ENCODE results near the gene FIG4. TPM values are rescaled to one million over a fixed set of nuclear protein-coding genes. Genes with fewer than 3 reads are reported as not detected.
A peak's percentile ranks its signal among the peaks of the same experiment; 100 is the strongest.

The FIG4 gene
- total and polyA plus RNA-seq, 8 donors = 4.0 to 10.8 (median 6.1) TPM

DNA sequence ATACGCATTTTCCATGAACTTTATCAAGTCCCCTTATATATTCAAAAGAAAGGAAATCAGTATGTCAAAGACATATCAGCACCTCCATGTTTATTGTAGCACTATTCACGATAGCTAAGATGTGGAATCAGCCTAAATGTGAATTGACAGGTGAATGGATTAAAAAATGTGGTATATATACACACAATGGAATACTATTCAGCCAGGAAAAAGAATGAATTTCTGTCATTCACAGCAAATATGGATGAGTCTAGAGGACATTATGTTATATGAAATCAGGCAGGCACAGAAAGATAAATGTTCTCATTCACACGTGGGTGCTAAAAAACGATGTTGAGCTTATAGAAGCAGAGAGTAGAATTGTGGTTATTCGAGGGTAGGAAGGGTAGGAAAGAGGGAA, 5.3 kb downstream of the FIG4 start:
- H3K4me3 ChIP-seq = no peak overlapping the region
- FAIRE-seq (no peak), DNase-seq (no peak), ATAC-seq (no peak)
- TF ChIP-seq, protein P1, sequence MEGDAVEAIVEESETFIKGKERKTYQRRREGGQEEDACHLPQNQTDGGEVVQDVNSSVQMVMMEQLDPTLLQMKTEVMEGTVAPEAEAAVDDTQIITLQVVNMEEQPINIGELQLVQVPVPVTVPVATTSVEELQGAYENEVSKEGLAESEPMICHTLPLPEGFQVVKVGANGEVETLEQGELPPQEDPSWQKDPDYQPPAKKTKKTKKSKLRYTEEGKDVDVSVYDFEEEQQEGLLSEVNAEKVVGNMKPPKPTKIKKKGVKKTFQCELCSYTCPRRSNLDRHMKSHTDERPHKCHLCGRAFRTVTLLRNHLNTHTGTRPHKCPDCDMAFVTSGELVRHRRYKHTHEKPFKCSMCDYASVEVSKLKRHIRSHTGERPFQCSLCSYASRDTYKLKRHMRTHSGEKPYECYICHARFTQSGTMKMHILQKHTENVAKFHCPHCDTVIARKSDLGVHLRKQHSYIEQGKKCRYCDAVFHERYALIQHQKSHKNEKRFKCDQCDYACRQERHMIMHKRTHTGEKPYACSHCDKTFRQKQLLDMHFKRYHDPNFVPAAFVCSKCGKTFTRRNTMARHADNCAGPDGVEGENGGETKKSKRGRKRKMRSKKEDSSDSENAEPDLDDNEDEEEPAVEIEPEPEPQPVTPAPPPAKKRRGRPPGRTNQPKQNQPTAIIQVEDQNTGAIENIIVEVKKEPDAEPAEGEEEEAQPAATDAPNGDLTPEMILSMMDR (IDR thresholded peaks at IDR 0.05) = no peak
- H3K9me3 ChIP-seq = no peaks in the 10 kb centered on the region
- peaks cover 0 to 8% (median 0%) of the 10 kb centered on the region in 3 donors for H3K4me1 ChIP-seq
- WGBS, 2 donors = 93 to 97% methylated on average over 5 of the region's 5 CpGs
- H3K36me3 ChIP-seq = no peaks in the 10 kb centered on the region
- intact Hi-C loops (cut with DNase I) = no loop called here
- no peak overlapping the region for H3K27ac ChIP-seq
- no peaks in the 10 kb centered on the region for H3K27me3 ChIP-seq

DNA sequence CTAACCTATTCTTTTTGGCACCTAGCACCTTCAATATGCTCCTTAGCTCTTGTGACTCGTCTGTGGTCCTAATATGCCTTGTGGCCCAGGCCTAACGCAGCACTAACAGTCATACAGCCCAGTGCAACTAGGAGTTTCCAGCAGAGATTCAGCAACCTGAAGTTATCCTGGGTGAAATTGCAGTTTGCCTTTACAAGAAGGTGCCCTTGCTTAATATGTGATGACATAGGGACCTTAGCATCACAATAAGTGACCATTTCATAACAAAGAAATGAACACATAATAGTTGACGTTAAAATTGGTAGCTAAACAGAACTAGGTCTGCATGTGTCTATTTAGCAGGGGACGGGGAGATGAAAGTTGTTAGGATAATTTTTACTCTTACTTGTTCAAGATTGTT, 10.1 kb downstream of the FIG4 start:
- H3K36me3 ChIP-seq = no peaks in the 10 kb centered on the region
- H3K4me1 ChIP-seq = peaks cover 0 to 8% (median 0%) of the 10 kb centered on the region in 3 donors
- ATAC-seq (no peak), FAIRE-seq (no peak), DNase-seq (no peak)
- no peak overlapping the region for H3K27ac ChIP-seq
- intact Hi-C loops (cut with DNase I) = loop anchor here (5.0 to 10.0 kb wide), 4 partner anchors 336 to 694 kb away; no protein-coding TSS in a partner anchor
- H3K9me3 ChIP-seq = no peaks in the 10 kb centered on the region
- WGBS, 2 donors = 84 to 93% methylated on average over 4 of the region's 4 CpGs
- TF ChIP-seq, protein P1 (IDR thresholded peaks at IDR 0.05) = no peak
- H3K27me3 ChIP-seq = no peaks in the 10 kb centered on the region
- H3K4me3 ChIP-seq = no peak overlapping the region

DNA sequence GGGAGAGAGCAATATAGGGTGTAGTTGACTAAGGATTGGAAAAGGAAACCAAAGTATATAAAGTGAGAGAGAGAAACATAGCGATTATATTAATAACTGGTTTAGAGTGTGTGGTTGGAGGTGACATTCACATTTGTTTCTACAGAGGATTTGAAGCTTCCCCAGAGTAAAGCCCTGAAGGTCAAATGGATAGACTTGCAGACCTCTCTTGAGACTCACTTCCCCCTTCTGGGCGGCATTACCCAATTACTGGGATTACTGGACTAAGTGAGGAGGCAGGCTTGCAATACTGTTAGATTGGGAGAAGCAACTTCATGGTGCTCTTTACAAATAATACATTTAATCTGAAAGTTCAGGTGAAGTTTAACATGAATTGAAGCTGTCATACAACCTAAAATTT, 10.7 kb downstream of the FIG4 start:
- no peaks in the 10 kb centered on the region for H3K9me3 ChIP-seq
- TF ChIP-seq, protein P1 (IDR thresholded peaks at IDR 0.05) = no peak
- DNase-seq (no peak), FAIRE-seq (no peak), ATAC-seq (no peak)
- WGBS, 2 donors = 91 to 96% methylated on average over 2 of the region's 2 CpGs
- no peak overlapping the region for H3K4me3 ChIP-seq
- no peak overlapping the region for H3K27ac ChIP-seq
- H3K36me3 ChIP-seq = no peaks in the 10 kb centered on the region
- intact Hi-C loops (cut with DNase I) = loop anchor here (5.0 to 10.0 kb wide), 4 partner anchors 336 to 693 kb away; no protein-coding TSS in a partner anchor
- peaks cover 0 to 8% (median 0%) of the 10 kb centered on the region in 3 donors for H3K4me1 ChIP-seq
- no peaks in the 10 kb centered on the region for H3K27me3 ChIP-seq

DNA sequence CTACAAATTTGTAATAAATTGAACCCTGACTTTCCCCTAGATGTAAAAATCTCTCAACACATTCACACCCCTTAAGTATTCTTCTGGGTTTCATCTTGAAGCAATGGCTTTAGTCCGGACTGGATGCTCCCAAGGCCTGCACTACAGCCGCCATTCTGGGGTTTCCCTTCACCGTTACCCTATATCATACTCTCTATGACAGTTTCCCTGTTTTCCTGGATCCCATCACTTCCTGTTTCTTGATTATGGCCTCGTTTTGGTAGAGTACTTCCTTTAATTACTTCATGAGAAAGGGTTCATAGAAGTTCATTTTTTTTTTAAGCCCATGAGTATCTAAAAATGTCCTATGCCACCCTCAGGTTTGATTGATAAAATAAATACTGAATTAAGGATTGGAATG, 11.7 kb downstream of the FIG4 start:
- no peaks in the 10 kb centered on the region for H3K27me3 ChIP-seq
- TF ChIP-seq, protein P1 (IDR thresholded peaks at IDR 0.05) = no peak
- no peaks in the 10 kb centered on the region for H3K36me3 ChIP-seq
- H3K9me3 ChIP-seq = no peaks in the 10 kb centered on the region
- H3K4me3 ChIP-seq = no peak overlapping the region
- H3K27ac ChIP-seq = no peak overlapping the region
- intact Hi-C loops (cut with DNase I) = loop anchor here (5.0 to 10.0 kb wide), 4 partner anchors 335 to 692 kb away; no protein-coding TSS in a partner anchor
- peaks cover 0 to 8% (median 0%) of the 10 kb centered on the region in 3 donors for H3K4me1 ChIP-seq
- ATAC-seq (peak in 2 of 4 donors; percentile 20 to 29), DNase-seq (no peak), FAIRE-seq (no peak)
- 62 to 71% methylated on average over 4 of the region's 4 CpGs for WGBS, 2 donors

DNA sequence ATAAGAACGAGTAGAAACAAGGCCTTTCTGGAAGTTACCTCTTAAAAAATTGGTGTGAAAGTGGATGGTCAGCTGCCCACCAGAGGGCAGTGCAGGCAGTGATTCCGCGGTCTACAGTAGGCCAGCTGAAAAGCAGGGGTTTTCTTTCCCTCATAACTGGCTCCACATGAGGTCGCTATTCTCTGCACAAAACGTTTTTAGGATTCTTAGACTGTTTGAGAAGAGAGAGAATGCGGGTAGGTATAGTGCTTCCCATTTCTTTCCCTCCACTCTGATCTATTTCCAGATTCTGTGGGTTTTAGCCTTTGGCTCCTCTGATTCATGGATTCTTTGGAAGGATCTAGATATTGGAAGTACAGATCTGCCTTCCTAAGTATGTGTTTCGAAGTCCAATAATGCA, 14.2 kb downstream of the FIG4 start:
- Histone ChIP-seq H3K4me1 (peaks cover 0 to 8% (median 0%) of the 10 kb centered on the region in 3 donors), H3K36me3 (no peaks in the 10 kb centered on the region), H3K4me3 (no peak overlapping the region), H3K27ac (no peak overlapping the region), H3K27me3 (no peaks in the 10 kb centered on the region), H3K9me3 (no peaks in the 10 kb centered on the region)
- peak; percentile 68 to 86 (median 75) for DNase-seq
- peak; percentile 92 for FAIRE-seq
- peak; percentile 96 to 99 (median 98) for ATAC-seq
- TF ChIP-seq, protein P1 (IDR thresholded peaks at IDR 0.05) = peak; percentile 89 to 98 (median 94)
- WGBS, 2 donors = 15 to 17% methylated on average over 7 of the region's 7 CpGs
- intact Hi-C loops (cut with DNase I) = loop anchor here in 2 of 3 donors (5.0 to 10.0 kb wide), 3 partner anchors 332 to 690 kb away; no protein-coding TSS in a partner anchor
